HG02852 (cell line): Measurements from ENCODE around the gene AGBL1.

Experiments
- ATAC-seq: cut with Tn5 transposase; IDR thresholded peaks from one replicate; pipeline ENCODE4 v1.9.1; 2021; ENCODE audit warnings: mild to moderate bottlenecking, moderate library complexity; ENCODE audit not compliant: unreplicated experiment

The AGBL1 gene

DNA sequence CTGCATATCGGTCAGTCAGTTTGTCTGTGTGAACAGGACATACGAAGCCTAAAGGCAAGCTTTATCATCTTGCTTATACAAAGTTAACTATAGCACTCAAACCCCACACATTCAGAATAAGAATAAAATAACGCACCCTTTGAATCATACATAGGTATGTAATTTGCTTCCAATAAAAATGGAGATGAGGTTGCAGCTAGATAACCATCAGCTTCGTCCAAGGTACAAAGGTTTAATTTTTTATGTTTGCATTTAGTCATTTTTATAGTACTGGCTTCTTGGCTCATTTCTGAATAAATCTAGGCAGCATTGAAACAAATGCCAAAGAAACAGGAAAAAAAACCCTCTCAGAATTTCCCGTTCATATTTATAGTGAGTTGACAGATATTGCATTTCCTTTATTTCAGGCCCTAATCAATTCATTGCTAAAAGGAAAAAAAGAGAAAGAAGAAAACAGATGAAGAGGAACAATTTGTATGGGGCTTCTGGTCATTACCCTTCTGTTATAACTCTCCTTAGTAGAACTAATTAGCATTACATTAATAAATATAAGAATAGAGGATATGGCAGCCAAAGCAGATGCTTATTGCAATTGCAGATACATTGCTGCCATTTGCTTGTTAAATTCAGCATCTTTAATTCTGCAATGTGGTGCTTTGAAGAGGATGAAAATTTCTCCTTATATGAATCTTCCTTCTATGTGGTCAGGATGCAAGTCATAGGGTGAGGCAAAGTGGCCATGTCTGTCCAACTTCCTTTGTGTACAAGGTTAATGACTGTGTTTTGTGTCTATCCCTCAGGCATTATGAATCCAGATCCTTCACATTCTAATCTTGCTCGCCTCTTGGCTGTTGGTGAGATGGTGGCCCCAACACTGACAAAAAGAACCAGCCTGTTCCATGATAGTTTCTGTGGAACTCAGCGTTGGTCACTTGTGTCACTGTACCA is 550.0 kb downstream of the AGBL1 start:
- ATAC-seq = no peak

DNA sequence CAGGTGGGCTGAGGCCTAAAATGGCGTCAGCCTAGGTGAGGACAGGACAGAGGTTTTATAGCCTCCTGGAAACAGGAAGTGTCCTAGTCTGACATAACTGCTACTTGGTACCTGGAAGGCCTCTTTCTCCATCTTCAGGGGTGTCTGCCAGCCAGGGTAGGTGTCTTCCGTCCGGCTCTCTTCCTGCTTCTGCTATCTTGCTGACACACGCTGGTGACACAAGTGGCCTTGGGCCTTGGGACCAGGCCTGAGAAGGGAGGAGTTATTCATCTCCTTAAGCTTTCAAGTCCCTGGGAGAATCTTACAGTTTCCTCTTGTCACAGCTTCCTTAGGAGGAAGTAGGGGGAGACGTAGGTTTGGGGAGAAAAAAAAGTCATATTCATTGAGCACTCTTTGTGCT is 551.3 kb downstream of the AGBL1 start:
- ATAC-seq = no peak

DNA sequence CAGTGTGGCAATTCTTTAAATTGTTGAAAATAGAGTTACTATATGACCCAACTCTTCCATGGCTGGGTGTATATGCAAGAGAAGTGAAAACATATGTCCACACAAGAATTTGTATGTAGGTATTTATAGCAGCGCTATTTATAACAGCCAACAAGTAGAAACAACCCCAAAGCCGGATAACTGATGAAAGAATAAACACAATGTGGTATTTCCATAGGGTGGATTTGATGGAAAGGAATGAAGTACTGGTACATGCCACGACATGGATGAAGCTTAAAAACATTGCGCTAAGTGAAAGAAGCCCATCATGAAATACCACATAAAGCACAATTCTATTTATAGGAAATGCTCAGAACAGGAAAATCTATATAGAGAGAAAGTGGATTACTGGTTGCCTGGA is 554.5 kb downstream of the AGBL1 start:
- no peak for ATAC-seq

DNA sequence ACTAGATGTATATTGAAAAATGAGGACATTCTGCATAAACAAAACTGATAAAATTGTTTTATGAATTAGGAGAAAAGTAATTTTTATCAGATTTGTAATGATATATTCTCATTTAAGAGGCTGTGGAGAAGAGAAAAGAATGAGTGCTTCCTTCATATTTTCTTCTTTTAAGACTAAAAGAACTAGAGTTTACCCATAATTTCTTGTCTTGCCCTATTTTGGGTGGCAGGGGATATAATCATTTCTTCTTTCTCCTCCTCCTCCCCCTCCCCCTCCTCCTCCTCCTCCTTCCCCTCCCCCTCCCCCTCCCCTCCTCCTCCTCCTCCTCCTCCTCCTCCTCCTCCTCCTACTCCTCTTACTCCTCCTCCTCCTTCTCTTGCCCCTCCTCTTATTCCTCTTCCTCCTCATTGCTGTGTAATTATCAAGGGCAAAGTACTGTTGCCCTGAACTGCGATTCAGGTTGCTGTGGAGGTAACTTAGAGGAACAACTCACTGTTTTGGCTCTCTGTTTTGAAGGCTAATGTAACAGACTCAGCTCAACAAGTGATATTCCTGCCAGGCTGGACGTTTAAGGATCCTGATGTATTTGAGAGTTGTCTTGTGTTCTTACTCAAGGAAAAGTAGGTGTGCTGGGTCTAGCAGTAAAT is 555.4 kb downstream of the AGBL1 start:
- no peak for ATAC-seq

GRCh38 chr15:86644339-86644738 is 564.7 kb downstream of the AGBL1 start:
- no peak for ATAC-seq

DNA sequence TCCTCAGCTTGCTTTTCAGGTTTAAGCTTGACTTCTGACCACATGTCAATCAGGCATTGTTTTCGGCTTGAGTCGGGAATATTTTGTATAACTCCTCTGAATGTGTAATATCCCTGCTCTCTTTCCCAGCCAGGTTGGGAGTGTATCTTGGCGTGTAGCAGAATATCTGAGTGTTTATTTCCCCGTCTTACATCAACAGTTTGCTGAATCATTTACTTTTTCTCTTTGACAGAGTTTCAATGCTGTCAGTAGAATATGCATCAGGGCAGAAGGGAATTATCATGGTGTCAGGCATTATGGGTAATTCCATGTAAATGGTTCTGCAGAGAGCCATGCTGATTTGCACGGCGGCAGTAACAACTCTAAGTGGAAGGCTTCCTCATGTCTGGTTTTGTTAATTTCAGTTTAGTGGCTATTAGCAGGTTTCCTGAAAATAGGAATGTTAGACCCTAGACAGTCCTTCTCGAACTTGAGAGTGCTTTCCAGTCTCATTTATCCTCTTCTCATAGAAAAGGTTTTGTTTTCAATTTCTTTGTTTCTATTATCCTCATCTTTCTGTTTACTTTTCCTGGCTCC is 566.3 kb downstream of the AGBL1 start:
- ATAC-seq = no peak

DNA sequence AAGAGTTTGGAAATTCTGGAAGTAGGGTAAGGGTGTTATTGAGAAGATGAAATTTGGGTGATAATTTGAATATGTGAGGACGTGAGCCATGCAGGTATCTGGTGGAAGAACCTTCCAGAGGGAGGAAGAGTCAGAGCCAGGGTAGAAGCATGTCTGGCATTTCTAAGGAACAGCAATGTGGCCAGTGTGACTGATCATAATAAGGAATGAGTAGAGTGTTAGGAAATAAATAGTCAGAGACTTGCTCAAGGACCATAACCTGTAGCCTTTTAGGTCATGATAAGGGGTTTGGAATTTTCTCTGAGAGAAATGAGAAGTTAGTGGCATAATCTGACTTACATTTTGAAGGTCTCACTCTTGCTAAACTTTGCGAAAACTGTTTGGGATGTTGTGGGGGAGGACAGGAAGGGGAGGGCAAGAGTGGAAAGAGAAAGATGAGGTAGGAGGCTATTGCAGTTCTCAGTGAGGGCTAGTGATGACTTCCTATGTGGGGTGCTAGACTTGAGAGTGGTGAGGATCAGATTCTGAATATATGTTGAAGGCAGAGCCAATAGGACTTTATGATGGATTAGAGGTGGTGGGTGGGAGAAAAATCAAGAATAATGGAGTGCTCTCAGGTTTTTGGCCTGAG is 568.3 kb downstream of the AGBL1 start:
- no peak for ATAC-seq

GRCh38 chr15:86649277-86649676 is 569.6 kb downstream of the AGBL1 start:
- ATAC-seq = no peak

DNA sequence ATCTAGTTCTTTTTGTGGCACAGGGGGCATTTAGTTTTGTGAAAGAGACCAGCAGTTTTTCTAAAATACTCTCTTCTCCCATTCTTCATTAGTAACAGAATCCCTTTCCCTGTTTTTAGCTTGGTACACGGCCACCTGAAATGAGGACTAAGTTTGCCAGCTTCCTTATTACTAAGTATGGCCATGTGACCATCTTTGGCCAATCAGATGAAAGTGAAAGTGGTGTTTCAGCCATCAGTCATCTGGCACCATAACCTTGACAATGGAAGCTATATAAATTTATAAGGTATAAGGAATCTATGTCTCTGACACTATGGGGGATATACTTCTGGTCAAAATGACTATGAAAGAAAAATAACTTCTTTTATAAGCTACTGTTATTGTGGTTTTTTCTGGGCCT is 570.4 kb downstream of the AGBL1 start:
- no peak for ATAC-seq

GRCh38 chr15:86653344-86654197 is 573.9 kb downstream of the AGBL1 start:
- no peak for ATAC-seq

GRCh38 chr15:86654501-86654900 is 574.8 kb downstream of the AGBL1 start:
- ATAC-seq = no peak

- no peak for ATAC-seq
These were observed 577.6 kb downstream of the AGBL1 start for GRCh38 chr15:86657305-86657704.

DNA sequence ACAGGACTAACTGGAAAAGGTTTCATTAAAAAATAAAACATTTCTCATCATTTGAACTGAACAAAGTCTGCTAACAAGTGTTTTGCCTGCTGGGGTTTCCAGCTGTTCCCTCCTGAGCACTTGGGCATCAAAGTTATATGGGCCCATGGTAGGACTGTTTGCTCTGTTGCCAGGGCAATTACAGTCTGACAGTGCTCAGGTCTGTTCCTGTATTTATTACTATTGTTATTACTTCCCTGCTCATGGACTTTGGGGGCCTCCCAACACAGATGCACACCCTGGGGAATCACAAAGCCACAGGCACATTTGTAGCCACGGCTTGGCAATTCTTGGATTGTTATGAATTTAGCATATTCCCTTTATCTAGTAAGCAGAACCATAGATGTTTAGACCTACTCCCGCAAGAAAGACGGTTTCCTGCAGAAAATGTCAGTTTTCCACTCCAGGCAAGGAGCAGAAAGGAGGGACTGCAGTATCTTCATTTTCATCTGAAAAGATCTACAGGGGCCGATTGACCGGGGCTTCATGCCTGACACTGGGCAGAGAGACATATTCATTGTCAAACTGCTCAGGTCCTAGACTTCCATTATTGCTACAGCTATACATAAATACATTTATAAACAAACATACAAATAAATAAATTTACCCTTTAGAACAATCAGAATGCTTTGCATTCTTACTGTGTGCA is 580.2 kb downstream of the AGBL1 start:
- ATAC-seq = no peak

DNA sequence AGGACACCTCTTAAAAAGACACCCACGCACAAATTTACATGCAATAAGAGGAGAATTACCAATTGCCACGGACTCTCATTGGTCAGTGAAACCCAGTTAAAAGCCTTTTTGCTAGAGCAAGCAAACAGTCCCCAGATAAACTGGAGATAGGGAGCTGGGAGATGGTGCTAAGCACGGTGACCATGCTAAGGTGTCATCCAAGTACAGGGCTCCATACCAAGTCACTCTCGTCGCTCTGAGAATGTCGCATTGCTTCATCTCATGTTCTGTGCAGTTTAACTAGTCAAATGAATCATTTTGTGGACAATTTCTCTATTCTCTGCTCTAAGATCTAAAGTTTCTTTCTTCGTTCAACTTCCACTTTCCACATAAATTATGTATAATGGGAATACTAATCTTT is 581.9 kb downstream of the AGBL1 start:
- ATAC-seq = no peak

DNA sequence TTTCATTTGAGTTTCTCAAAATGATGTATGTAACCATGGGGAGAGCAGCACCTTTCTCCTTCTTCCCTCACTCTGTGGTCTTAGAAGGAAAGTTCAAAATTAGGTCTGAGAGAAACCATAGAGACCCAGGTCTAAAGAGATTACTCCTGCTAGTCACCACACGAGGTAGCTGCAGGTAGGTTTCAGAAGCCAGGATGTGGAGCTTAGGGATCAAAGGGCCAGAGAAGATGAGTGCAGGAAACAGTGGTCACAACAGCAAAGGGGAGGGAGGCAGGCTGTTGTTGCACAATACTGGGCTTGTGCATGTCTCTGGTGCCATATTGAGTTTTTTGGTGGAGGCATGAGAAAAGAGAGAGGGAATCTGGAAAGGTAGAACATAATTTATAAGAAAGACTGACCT is 583.6 kb downstream of the AGBL1 start:
- ATAC-seq = no peak

DNA sequence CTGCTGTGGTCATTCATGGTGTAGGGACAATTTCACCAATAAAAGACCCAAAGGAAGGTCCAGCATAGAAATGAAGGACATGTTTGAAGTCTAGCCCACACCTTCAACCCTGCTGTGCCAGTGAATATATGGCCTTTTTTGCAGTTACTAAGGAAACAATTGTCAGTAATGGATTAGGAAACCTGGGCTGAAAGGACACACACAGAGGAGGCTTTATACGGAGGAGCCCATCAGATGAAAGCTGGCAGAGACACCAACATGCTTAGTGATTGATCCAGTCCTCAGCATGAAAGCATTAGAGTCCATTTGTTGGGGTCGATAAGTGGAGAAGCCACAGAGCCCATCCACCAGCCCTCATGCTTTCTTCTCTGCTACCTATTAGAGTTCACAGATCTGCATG is 584.3 kb downstream of the AGBL1 start:
- ATAC-seq = no peak

DNA sequence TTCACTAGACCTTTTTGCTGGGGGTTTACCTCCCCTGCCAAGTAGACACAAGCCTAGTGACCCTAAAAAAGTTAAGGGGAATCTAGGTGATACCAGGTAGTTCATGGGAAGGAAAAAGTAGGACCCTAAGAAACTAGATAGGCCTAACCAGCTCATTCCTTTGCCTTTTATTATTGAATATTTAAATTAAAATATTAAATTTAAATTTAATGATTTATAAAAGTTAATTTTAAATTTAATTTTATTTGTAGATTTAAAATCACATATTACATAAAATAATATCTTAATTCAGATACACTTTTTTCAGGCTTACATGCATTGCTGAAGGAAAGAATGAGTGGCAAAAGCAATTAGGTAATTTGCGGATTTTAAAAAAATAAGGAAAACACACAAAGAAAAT is 584.9 kb downstream of the AGBL1 start:
- ATAC-seq = no peak

GRCh38 chr15:86676002-86676401 is 596.3 kb downstream of the AGBL1 start:
- ATAC-seq = no peak

- no peak for ATAC-seq
These were observed 597.6 kb downstream of the AGBL1 start for GRCh38 chr15:86677278-86677677.

- ATAC-seq = no peak
These were observed 605.6 kb downstream of the AGBL1 start for GRCh38 chr15:86685263-86685662.
